ENCODE measurements around the gene RIF1.

DNA sequence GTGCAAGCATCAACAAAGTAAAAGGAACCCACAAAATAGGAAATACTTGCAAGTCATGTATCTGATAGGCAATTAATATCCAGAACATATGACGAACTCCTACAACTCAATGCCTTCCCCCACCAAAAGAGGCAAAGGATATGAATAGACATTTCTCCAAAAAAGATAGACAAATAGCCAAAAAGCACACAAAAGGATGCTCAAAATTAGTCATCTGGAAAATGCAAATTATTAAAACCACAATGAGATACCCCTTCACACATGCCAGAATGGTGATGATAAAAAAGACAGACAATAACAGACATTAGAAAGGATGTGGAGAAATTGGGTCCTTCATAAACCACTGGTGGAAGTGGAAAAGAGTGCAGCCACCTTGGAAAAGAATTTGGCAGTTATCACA is 76.4 kb downstream of the RIF1 start:
- TF ChIP-seq TAF1 (IDR thresholded peaks at IDR 0.05; ENCODE audit: borderline replicate concordance, insufficient read depth, low read length) = no peak
- TF ChIP-seq POLR2AphosphoS5 (IDR thresholded peaks at IDR 0.05; ENCODE audit: low read depth, low read length) = no peak
- TF ChIP-seq, protein P1, sequence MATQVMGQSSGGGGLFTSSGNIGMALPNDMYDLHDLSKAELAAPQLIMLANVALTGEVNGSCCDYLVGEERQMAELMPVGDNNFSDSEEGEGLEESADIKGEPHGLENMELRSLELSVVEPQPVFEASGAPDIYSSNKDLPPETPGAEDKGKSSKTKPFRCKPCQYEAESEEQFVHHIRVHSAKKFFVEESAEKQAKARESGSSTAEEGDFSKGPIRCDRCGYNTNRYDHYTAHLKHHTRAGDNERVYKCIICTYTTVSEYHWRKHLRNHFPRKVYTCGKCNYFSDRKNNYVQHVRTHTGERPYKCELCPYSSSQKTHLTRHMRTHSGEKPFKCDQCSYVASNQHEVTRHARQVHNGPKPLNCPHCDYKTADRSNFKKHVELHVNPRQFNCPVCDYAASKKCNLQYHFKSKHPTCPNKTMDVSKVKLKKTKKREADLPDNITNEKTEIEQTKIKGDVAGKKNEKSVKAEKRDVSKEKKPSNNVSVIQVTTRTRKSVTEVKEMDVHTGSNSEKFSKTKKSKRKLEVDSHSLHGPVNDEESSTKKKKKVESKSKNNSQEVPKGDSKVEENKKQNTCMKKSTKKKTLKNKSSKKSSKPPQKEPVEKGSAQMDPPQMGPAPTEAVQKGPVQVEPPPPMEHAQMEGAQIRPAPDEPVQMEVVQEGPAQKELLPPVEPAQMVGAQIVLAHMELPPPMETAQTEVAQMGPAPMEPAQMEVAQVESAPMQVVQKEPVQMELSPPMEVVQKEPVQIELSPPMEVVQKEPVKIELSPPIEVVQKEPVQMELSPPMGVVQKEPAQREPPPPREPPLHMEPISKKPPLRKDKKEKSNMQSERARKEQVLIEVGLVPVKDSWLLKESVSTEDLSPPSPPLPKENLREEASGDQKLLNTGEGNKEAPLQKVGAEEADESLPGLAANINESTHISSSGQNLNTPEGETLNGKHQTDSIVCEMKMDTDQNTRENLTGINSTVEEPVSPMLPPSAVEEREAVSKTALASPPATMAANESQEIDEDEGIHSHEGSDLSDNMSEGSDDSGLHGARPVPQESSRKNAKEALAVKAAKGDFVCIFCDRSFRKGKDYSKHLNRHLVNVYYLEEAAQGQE (IDR thresholded peaks at IDR 0.05; ENCODE audit: insufficient read depth in 1 of 2, low read depth in 2 of 2, low read length in 2 of 2) = no peak
- no peak for TF ChIP-seq SIN3A (IDR thresholded peaks at IDR 0.05; ENCODE audit: borderline replicate concordance, insufficient read depth, low read length)

Measured in PFSK-1 (cell line).